Hepatocyte (in vitro differentiated cells): ENCODE measurements around the gene PTDSS2. TPM values are rescaled to one million over a fixed set of nuclear protein-coding genes. Genes with fewer than 3 reads are reported as not detected.

Experiments
- DNase-seq: peaks from one replicate; pipeline ENCODE4 v3.0.0-alpha.2; 2016; ENCODE audit warnings: low spot score
- H2AFZ ChIP-seq: fragments of 200-600 bp; sonication (generic); 2 replicates; pipeline ENCODE4 v1.6.0; 2016; ENCODE audit warnings: antibody characterized with exemption, mild to moderate bottlenecking
- H3K27ac ChIP-seq: fragments of 200-600 bp; sonication (generic); 2 replicates; pipeline ENCODE4 v1.5.1; 2016; ENCODE audit warnings: mild to moderate bottlenecking
- H3K27me3 ChIP-seq: fragments of 200-600 bp; sonication (generic); 2 replicates; pipeline ENCODE4 v1.6.1; 2016
- H3K36me3 ChIP-seq: fragments of 200-600 bp; sonication (generic); replicated peaks from 2 replicates; pipeline ENCODE4 v1.5.1; 2016; ENCODE audit warnings: low read depth; ENCODE audit not compliant: insufficient read depth
- H3K4me1 ChIP-seq: fragments of 200-600 bp; sonication (generic); 2 replicates; pipeline ENCODE4 v1.5.1; 2016; ENCODE audit warnings: mild to moderate bottlenecking, moderate library complexity; ENCODE audit not compliant: insufficient read depth
- H3K4me2 ChIP-seq: fragments of 200-600 bp; sonication (generic); 2 replicates; pipeline ENCODE4 v1.6.0; 2016
- H3K4me3 ChIP-seq: fragments of 200-600 bp; sonication (generic); 2 replicates; pipeline ENCODE4 v1.5.1; 2016; ENCODE audit warnings: mild to moderate bottlenecking
- H3K79me2 ChIP-seq: fragments of 200-600 bp; sonication (generic); 2 replicates; pipeline ENCODE4 v1.6.0; 2017; ENCODE audit warnings: mild to moderate bottlenecking
- H3K9me2 ChIP-seq: fragments of 200-600 bp; sonication (generic); replicated peaks from 2 replicates; pipeline ENCODE4 v1.6.0; 2017; ENCODE audit warnings: mild to moderate bottlenecking; ENCODE audit not compliant: insufficient read depth
- H3K9me3 ChIP-seq: fragments of 200-600 bp; sonication (generic); 2 replicates; pipeline ENCODE4 v1.5.1; 2016; ENCODE audit warnings: low read depth, mild to moderate bottlenecking
- H4K20me1 ChIP-seq: fragments of 200-600 bp; sonication (generic); 2 replicates; pipeline ENCODE4 v1.6.0; 2016; ENCODE audit warnings: mild to moderate bottlenecking; ENCODE audit not compliant: insufficient read depth, poor library complexity, severe bottlenecking
- CTCF ChIP-seq: fragments of 200-600 bp; sonication (generic); IDR thresholded peaks from 2 replicates; pipeline ENCODE4 v1.5.1; 2016; ENCODE audit warnings: antibody characterized with exemption, mild to moderate bottlenecking; ENCODE audit not compliant: poor library complexity
- EZH2 ChIP-seq: fragments of 200-600 bp; sonication (generic); IDR thresholded peaks from 2 replicates; pipeline ENCODE4 v1.6.1; 2016; ENCODE audit warnings: antibody characterized with exemption, mild to moderate bottlenecking, borderline replicate concordance
- EZH2phosphoT487 ChIP-seq: fragments of 200-600 bp; sonication (generic); IDR thresholded peaks from one replicate; pipeline ENCODE4 v1.6.1; 2018; ENCODE audit warnings: antibody characterized with exemption, mild to moderate bottlenecking, low read depth, moderate library complexity; ENCODE audit not compliant: unreplicated experiment, severe bottlenecking
- WGBS: methylation state at CpG from one replicate; pipeline ENCODE4 v1.1.6; 2016; ENCODE audit warnings: low lambda C conversion rate; ENCODE audit errors: missing lambda C conversion rate; 5-methylcytosine and 5-hydroxymethylcytosine counted together
- polyA plus RNA-seq: library from polyadenylated mRNA; unstranded; fragments of >200 nt; fragmentation: Nextera tagmentation; extraction: Ambion mirVana; gene quantifications from 2 replicates; pipeline ENCODE4 v1.2.1, GENCODE V29; 2016
- total RNA-seq: library from RNA; depleted of rRNA; stranded (reverse); fragments of >200 nt; gene quantifications from 2 replicates; pipeline ENCODE4 v1.2.3, GENCODE V29; 2014

Gene PTDSS2
- total and polyA plus RNA-seq, 2 experiments from 2014 or later: 31.5 to 50.8 TPM

DNA sequence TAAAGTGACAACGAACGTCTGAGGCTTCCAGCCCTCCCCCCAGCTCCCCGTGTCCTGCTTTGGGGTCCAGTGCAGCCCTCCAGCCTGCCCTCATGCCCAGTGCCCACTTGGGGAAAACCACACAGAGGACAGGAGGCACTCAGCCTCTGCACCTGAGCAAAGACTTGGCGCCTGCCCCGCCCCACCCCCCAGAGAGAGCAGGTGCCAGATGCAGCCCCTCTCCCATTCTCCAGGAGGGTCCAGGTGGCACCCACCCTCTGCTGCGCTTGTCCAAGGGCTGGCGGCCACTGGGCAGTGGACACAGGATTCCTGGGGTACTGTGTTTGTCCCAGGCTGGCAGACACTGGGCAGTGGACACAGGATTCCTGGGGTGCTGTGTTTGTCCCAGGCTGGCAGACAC is 41.3 kb downstream of the PTDSS2 start:
- TF ChIP-seq EZH2phosphoT487 (no peak), EZH2 (no peak), CTCF (no peak)
- Histone ChIP-seq H3K9me3 (no peaks in the 10 kb centered on the region), H3K4me1 (no peaks in the 10 kb centered on the region), H3K27ac (no peak overlapping the region), H3K27me3 (no peaks in the 10 kb centered on the region), H3K9me2 (no peaks in the 10 kb centered on the region), H3K4me2 (no peak overlapping the region), H3K4me3 (no peak overlapping the region), H3K79me2 (no peaks in the 10 kb centered on the region), H4K20me1 (no peaks in the 10 kb centered on the region), H2AFZ (no peak overlapping the region), H3K36me3 (no peaks in the 10 kb centered on the region)
- 98% methylated on average over 7 of the region's 7 CpGs for WGBS
- DNase-seq: no peak

DNA sequence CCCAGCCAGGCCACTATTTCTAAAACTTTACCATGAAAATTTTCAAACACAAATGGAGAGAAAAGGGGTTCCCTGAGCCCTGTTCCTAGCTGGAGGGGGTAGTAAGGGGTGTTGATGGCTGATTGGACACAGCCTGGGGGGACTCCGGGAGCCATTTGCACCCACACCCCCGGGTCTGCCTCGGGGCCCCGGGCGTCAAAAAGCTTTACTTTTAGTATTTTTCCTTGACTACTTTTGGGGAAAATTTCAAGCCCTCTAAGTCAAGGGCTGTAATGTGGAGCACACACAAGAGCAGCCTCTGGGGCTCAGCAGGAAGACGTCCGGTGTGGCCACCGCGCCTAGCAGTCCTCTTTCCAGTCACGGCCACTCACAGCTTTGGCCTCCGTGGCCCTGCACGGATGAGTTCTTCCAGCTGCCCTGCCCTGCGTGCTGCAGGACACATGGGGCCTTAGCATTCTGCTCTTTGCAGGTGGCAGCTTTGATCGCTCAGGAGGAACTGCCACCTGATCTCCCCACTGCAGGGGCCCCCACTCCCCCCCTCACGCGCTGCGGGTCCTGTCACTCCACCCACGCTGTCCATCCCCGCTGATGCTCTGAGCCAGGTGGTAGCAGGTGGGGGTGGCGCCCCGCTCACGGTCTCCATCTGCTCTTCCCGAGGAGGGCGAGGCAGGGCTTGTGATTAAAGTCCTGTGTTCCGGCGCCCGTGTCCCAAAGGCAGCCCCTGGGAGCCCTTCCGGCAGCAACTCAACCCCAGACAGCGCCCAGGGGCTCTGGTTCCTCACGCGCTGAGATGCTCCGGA is 42.5 kb downstream of the PTDSS2 start:
- TF ChIP-seq CTCF: no peak
- no peak for TF ChIP-seq EZH2phosphoT487
- no peak for TF ChIP-seq EZH2
- no peaks in the 10 kb centered on the region for H3K9me2 ChIP-seq
- H3K4me2 ChIP-seq: no peak overlapping the region
- H3K27me3 ChIP-seq: no peaks in the 10 kb centered on the region
- no peaks in the 10 kb centered on the region for H3K9me3 ChIP-seq
- no peaks in the 10 kb centered on the region for H3K36me3 ChIP-seq
- no peaks in the 10 kb centered on the region for H3K79me2 ChIP-seq
- no peak for DNase-seq
- WGBS: 94% methylated on average over 31 of the region's 32 CpGs
- H2AFZ ChIP-seq: no peak overlapping the region
- H3K4me1 ChIP-seq: no peaks in the 10 kb centered on the region
- H3K27ac ChIP-seq: no peak overlapping the region
- H3K4me3 ChIP-seq: no peak overlapping the region
- no peaks in the 10 kb centered on the region for H4K20me1 ChIP-seq

- no peak for TF ChIP-seq EZH2
- no peak for TF ChIP-seq CTCF
- TF ChIP-seq EZH2phosphoT487: no peak
- no peak overlapping the region for H3K4me3 ChIP-seq
- H3K36me3 ChIP-seq: no peaks in the 10 kb centered on the region
- no peak overlapping the region for H2AFZ ChIP-seq
- no peak overlapping the region for H3K27ac ChIP-seq
- H3K4me2 ChIP-seq: no peak overlapping the region
- no peaks in the 10 kb centered on the region for H3K27me3 ChIP-seq
- no peak for DNase-seq
- H4K20me1 ChIP-seq: no peaks in the 10 kb centered on the region
- H3K9me2 ChIP-seq: no peaks in the 10 kb centered on the region
- WGBS: 94% methylated on average over 24 of the region's 37 CpGs
- H3K79me2 ChIP-seq: no peaks in the 10 kb centered on the region
- H3K4me1 ChIP-seq: no peaks in the 10 kb centered on the region
- H3K9me3 ChIP-seq: no peaks in the 10 kb centered on the region
These were observed 44.9 kb downstream of the PTDSS2 start for GRCh38 chr11:494761-495536.
